Lung (tissue), 12 donors: ENCODE data around the gene CFAP251. TPM values are rescaled to one million over a fixed set of nuclear protein-coding genes. Genes with fewer than 3 reads are reported as not detected.

Experiments
- ATAC-seq: fragments of 200-7000 bp; cut with Tn5 transposase; one replicate; pipeline ENCODE4 v1.9.1; 2020; ENCODE audit warnings: moderate number of reproducible peaks; ENCODE audit not compliant: insufficient read depth, low FRiP score
- DNase-seq, 3 donors: peaks; one replicate each; pipeline ENCODE4 v3.0.0-alpha.2; 2013 to 2017
- H3K27ac ChIP-seq, 2 donors: one replicate each; pipeline ENCODE4 v1.5.1; 2013; ENCODE audit warnings: mild to moderate bottlenecking in 2 of 2, moderate library complexity in 2 of 2, control low read depth in 1 of 2, inconsistent platforms in 1 of 2, low read depth in 1 of 2, low read length in 1 of 2
- H3K27me3 ChIP-seq, 3 donors: one replicate each; pipeline ENCODE4 v1.5.1; 2013; ENCODE audit warnings: low read length in 2 of 3; ENCODE audit not compliant: control insufficient read depth in 3 of 3, insufficient read depth in 3 of 3
- H3K36me3 ChIP-seq, 4 donors: one replicate each; pipeline ENCODE4 v1.5.1; 2013; ENCODE audit warnings: low read length in 4 of 4, mild to moderate bottlenecking in 1 of 4, moderate library complexity in 1 of 4; ENCODE audit not compliant: control insufficient read depth in 4 of 4, insufficient read depth in 4 of 4
- H3K4me1 ChIP-seq, 5 donors: one replicate each; pipeline ENCODE4 v1.5.1; 2013; ENCODE audit warnings: low read length in 5 of 5, mild to moderate bottlenecking in 2 of 5, moderate library complexity in 1 of 5; ENCODE audit not compliant: control insufficient read depth in 5 of 5, insufficient read depth in 5 of 5
- H3K4me3 ChIP-seq: one replicate; pipeline ENCODE4 v1.5.1; 2013; ENCODE audit warnings: mild to moderate bottlenecking, control low read depth, moderate library complexity
- H3K9ac ChIP-seq, 2 donors: one replicate each; pipeline ENCODE4 v1.5.1; 2013; ENCODE audit warnings: low read length in 2 of 2, control low read depth in 1 of 2; ENCODE audit not compliant: insufficient read depth in 1 of 2
- H3K9me3 ChIP-seq, 4 donors: one replicate each; pipeline ENCODE4 v1.5.1; 2013; ENCODE audit warnings: low read length in 3 of 4, mild to moderate bottlenecking in 1 of 4, moderate library complexity in 1 of 4; ENCODE audit not compliant: control insufficient read depth in 4 of 4, insufficient read depth in 3 of 4
- CTCF ChIP-seq: IDR thresholded peaks from 2 replicates; pipeline ENCODE4 v1.5.1; 2012; ENCODE audit warnings: mild to moderate bottlenecking; ENCODE audit errors: control extremely low read depth, extremely low read depth
- WGBS, 2 donors: extraction: QIAGEN DNeasy Blood & Tissue Kit; methylation state at CpG; one replicate each; pipeline ENCODE4 v1.1.7; 2013; 5-methylcytosine and 5-hydroxymethylcytosine counted together
- polyA plus RNA-seq, 2 donors: library from polyadenylated mRNA; stranded (reverse); fragments of 200-250 nt; gene quantifications; one replicate each; pipeline ENCODE4 v1.2.1, GENCODE V29; 2013
- total RNA-seq, 2 donors: library from RNA; depleted of rRNA in 1 of 2; stranded (reverse); fragments of >200 nt in 1 of 2; gene quantifications; one replicate each; pipeline ENCODE4 v1.2.1, GENCODE V29; 2014 to 2021
- donor health status: control.
- donor health status: control.
- donor health status: Bipolar disorder and iron deficiency.
- donor health status: healthy.
- donor health status: DM: yes; HTN: yes; CAD: no.

The CFAP251 gene
- total and polyA plus RNA-seq, 4 donors: 6.9 to 35.4 (median 15.6) TPM

GRCh38 chr12:122001466-122002209 lies 83.2 kb downstream of the CFAP251 start:
- Histone ChIP-seq H3K36me3 (no peaks in the 10 kb centered on the region), H3K4me3 (no peak overlapping the region), H3K9me3 (no peaks in the 10 kb centered on the region), H3K27ac (no peak overlapping the region), H3K9ac (no peak overlapping the region), H3K27me3 (peaks cover 0 to 2% (median 0%) of the 10 kb centered on the region in 3 donors), H3K4me1 (peaks cover 0 to 10% (median 5%) of the 10 kb centered on the region in 5 donors)
- DNase-seq: no peak
- WGBS, 2 donors: 92% methylated on average over 17 of the region's 17 CpGs
- no peak for ATAC-seq
- TF ChIP-seq CTCF: no peak

GRCh38 chr12:122003651-122004611 lies 85.5 kb downstream of the CFAP251 start:
- Histone ChIP-seq H3K4me1 (peaks cover 0 to 10% (median 4%) of the 10 kb centered on the region in 5 donors), H3K27me3 (no peaks in the 10 kb centered on the region), H3K27ac (peak overlapping the region in 1 of 2 donors; percentile 77), H3K4me3 (no peak overlapping the region), H3K36me3 (no peaks in the 10 kb centered on the region), H3K9ac (no peak overlapping the region), H3K9me3 (no peaks in the 10 kb centered on the region)
- ATAC-seq (no peak), DNase-seq (peak in 2 of 3 donors; percentile 28 to 47)
- 41 to 61% methylated on average over 28 of the region's 28 CpGs for WGBS, 2 donors
- no peak for TF ChIP-seq CTCF

- ATAC-seq: no peak
- Histone ChIP-seq H3K4me1 (peaks cover 0 to 10% (median 4%) of the 10 kb centered on the region in 5 donors), H3K4me3 (no peak overlapping the region), H3K9me3 (no peaks in the 10 kb centered on the region), H3K36me3 (no peaks in the 10 kb centered on the region), H3K9ac (no peak overlapping the region), H3K27ac (peak overlapping the region in 1 of 2 donors; percentile 77), H3K27me3 (no peaks in the 10 kb centered on the region)
- peak in 2 of 3 donors; percentile 43 to 47 for DNase-seq
- WGBS, 2 donors: 34 to 61% methylated on average over 12 of the region's 12 CpGs
- TF ChIP-seq CTCF: no peak
Observed at GRCh38 chr12:122004633-122005071, 86.3 kb downstream of the CFAP251 start.
